ENCODE results near the gene MMAB. TPM values are rescaled to one million over a fixed set of nuclear protein-coding genes. Genes with fewer than 3 reads are reported as not detected.

The MMAB gene
- 10 to 100 TPM; 22.7 to 36.2 (median 26.5) TPM for polyA plus RNA-seq (ENCODE audit: insufficient read depth in 1 of 5, insufficient read length in 5 of 5, low replicate concordance in 1 of 5)
- long read RNA-seq, donor 1, full-length matches to known transcripts, result 11 of 11 reads
- long read RNA-seq, donor 1, partial matches to known transcripts, result 0 of 11 reads
- long read RNA-seq, donor 1, other reads (novel, unspliced or antisense), result 0 of 11 reads
- long read RNA-seq, donor 2, full-length matches to known transcripts, result 9 of 9 reads
- long read RNA-seq, donor 2, partial matches to known transcripts, result 0 of 9 reads
- long read RNA-seq, donor 2, other reads (novel, unspliced or antisense), result 0 of 9 reads
- long read RNA-seq, donor 3, full-length matches to known transcripts, result 7 of 7 reads
- long read RNA-seq, donor 3, partial matches to known transcripts, result 0 of 7 reads
- long read RNA-seq, donor 3, other reads (novel, unspliced or antisense), result 0 of 7 reads
- long read RNA-seq, donor 4, full-length matches to known transcripts, result 5 of 5 reads
- long read RNA-seq, donor 4, partial matches to known transcripts, result 0 of 5 reads
- long read RNA-seq, donor 4, other reads (novel, unspliced or antisense), result 0 of 5 reads
- long read RNA-seq, donor 5, full-length matches to known transcripts, result 21 of 27 reads
- long read RNA-seq, donor 5, partial matches to known transcripts, result 6 of 27 reads
- long read RNA-seq, donor 5, other reads (novel, unspliced or antisense), result 0 of 27 reads
- long read RNA-seq, donor 6, partial matches to known transcripts, result 0 of 3 reads
- long read RNA-seq, donor 6, other reads (novel, unspliced or antisense), result 0 of 3 reads
- long read RNA-seq, donor 7, full-length matches to known transcripts, result 7 of 12 reads
- long read RNA-seq, donor 7, partial matches to known transcripts, result 5 of 12 reads
- long read RNA-seq, donor 7, other reads (novel, unspliced or antisense), result 0 of 12 reads
- long read RNA-seq, donor 8, full-length matches to known transcripts, result 7 of 7 reads
- long read RNA-seq, donor 8, partial matches to known transcripts, result 0 of 7 reads
- long read RNA-seq, donor 8, other reads (novel, unspliced or antisense), result 0 of 7 reads

- DNase-seq, result peak; percentile 96 to 98
These were observed at the start of gene MMAB, which contains the start of gene MVK for GRCh38 chr12:109573029-109573913. MMAB (minus strand) TSS chr12:109573504; CDS start chr12:109573480, 24 bp downstream. MVK (plus strand) TSS chr12:109573794; CDS start chr12:109574823, 1,029 bp downstream.

DNA sequence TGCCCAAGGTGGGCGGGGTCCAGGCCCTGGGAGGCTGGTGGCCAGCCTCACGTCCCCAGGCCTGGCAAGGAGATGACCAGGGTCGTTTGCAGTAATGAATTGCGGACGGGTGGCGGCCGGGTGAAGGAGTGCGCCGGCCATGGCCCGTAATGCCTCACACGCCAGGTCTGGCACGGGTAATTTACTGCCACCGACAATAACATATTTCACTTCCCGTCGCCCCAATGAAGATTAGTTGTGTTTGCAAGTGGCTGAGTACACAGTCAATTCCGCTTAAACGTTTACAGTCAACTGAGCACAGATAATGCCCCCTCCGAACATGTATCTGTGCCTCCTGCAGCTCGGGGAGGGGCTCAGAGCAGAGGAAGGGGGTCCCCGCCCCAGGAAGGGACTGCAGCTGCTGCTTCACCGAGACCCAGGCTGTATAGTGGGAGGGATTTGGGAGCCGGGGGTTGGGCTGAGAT, 48.6 kb upstream of the MMAB start:
- no peak for DNase-seq

DNA sequence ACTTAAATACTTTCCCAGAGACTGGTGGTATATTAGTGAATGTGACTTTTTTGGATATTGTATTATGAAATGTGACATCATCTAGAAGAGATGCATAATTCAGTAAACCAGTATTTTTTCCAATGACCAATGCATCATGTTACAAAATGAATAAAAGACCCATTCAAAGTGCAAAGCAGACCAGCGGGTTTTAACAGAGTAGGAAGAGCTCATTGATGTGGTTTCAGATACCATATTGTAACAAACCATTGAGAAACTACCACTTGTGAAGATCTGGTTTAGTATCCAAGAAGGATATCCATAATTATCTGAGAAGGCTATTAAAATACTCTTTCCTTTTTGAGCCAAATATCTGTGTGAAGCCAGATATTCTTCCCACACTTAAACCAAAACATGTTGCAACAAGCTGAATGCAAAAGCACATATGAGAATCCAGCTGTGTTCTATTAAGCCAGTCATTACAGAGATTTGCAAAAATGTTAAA, 47.9 kb upstream of the MMAB start:
- DNase-seq, result peak; percentile 54 to 72

DNA sequence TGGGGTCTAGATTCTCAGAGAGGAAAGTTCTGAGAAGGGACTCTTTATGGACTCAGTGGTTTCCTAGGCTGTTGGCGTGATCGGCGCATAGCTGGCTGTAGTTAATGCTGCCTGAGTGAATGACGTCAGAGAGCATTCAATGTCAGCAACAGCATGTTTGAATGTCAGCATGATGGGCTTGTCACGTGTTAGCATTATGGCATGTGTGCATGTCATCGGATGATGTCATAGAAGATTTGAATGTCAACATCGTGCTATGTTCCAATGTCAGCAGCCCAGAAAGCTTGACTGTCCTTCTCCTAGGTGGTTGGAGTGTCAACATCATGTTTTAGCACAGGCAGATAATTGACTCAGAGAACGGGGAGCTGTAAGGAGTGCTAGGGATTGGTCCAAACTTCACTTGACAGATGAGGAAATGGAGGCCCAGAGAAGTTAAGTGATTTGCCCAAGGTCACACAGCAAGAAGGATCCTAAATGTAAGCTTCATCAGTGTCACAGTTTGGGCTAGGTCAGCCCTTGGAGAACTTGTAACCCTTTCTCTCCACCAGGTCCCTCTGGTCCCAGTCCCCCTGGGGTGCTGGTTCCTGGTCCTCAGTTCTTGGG, 45.8 kb upstream of the MMAB start:
- DNase-seq, result no peak

GRCh38 chr12:109618082-109618481, 44.8 kb upstream of the MMAB start:
- DNase-seq, result no peak

- no peak for DNase-seq
These were observed 44.2 kb upstream of the MMAB start for GRCh38 chr12:109617491-109617890.

GRCh38 chr12:109615556-109616229, 42.4 kb upstream of the MMAB start:
- no peak for DNase-seq

DNA sequence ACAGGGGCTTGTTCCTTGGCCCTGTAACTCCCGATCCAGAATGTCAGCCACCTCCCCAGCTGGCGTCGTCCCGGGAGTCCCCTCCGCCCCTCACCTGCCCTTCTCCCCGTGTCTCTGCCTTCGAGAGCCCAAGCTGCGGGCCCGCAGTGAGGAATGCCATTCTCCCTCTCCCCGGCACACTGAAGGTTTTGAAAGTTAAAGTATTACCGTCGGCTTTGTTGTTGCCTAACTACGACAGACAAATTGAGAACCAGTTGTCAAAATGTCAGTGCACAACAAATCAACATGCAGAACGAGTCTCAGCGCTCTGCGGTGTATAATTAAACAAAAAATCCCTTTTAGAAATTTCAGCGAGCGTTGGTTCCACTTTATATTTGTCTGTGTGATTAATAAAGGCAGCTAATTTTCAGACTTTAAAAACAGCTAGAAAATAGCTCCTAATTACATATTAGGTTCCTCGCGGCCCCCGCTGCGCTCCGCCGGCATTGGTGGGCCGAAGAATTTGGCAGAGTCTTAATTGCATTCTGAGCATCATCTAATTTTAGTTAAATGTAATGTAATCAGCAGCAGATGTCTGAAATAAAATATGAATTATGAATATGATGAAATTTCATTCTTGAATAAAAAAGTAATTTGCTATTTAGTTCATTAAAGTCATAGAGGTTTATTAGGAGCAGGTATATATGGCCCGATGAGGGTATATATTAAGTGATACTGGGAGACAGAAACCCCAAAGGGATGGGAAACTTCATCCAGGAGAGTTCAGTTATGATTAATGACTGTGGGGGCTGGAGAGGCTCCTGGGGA, 40.5 kb upstream of the MMAB start:
- no peak for DNase-seq

- no peak for DNase-seq
These were observed 39.7 kb upstream of the MMAB start for GRCh38 chr12:109612975-109613502.

DNA sequence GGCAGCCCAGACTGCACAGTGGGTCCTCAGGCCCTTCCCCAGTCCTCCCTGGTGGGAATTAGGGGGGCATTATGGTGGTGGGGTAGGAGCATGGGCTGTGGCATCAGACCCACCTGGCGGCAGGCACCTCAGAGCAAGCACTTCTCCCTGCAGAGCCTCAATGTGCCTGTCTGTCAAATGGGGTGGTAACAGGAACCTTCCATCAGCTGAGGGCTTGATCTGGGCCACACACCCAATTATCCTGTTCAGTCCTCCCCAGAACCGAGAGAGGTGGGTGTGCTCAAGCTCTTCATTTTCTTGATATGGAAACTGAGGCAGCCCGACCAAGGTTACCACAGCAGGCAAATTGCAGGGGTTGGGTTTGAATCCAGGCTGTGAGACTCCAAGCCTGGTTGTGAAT, 38.7 kb upstream of the MMAB start:
- no peak for DNase-seq

DNA sequence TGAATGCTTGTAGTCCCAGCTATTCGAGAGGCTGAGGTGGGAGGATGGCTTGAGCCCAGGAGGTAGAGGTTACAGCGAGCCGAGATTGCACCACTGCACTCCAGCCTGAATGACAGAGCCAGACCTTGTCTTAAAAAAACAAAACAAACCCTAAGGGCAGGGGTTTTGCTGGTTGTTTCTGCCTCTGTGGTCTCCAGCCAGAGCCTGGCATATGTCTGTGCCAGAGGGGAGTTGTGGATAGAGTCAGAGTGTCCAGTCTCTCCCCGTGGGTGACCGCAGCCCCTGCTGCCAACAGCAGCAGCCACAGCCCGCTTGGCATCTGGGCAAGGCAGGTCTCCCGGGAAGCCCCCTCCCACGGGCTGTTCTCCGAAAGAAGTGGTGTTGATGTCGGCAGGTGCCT, 37.9 kb upstream of the MMAB start:
- DNase-seq, result no peak

DNA sequence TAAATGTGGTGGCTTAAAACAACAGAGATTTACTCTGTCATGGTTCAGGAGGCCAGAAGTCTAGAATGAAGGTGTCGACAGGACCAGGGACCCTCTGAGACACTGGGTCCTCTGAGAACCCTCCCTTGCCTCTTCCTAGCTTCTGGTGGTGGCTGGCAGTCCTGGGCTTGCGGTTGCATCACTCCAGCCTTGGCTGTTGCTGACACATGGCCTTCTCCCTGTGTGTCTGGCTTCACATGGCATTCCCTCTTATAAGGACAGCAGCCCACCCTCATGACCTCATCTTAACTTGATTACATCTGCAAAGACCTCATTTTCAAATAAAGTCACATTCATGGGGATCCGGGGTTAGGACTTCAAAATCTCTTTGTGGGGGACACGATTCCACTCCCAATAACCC, 37.2 kb upstream of the MMAB start:
- DNase-seq, result no peak

- no peak for DNase-seq
These were observed 36.0 kb upstream of the MMAB start for GRCh38 chr12:109609342-109609741.

DNA sequence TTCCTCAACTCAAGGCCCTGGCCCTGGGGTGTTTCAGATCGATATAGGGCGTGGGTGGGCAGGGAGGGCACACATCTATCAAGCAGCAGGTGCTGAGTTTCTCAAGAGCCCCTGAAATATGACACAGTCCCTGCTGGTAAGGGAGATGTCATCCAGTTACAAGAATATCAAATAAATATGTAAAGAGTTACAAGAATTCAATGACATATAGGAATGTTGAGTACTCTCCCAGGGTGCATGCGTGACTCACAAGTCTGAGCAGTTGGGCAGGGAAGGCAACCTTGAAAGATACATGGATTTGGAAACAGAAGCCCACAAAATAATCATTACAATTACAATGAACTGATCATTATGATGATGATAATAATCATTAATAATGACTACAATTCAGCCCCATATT, 35.5 kb upstream of the MMAB start:
- no peak for DNase-seq

- DNase-seq, result no peak
These were observed 35.0 kb upstream of the MMAB start for GRCh38 chr12:109608270-109608669.

DNA sequence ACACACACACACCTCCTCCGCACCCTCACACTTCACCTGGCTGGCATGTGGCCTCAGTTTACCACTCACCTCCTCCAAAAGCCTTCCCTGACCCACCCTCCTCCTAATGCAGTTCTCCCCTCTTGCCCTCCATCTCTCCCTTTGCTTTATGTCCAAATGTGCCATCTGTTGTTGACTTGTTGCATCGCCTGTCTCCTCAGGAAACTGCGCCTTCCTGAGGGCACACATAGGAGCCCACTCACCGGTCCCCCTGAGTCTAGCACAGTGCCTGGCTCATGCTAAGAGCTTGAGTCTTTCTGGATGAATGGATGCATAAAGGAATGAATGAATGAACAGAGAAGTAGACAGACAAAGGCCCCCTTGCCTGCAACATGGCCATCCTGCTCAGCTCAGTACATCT, 34.3 kb upstream of the MMAB start:
- DNase-seq, result no peak

DNA sequence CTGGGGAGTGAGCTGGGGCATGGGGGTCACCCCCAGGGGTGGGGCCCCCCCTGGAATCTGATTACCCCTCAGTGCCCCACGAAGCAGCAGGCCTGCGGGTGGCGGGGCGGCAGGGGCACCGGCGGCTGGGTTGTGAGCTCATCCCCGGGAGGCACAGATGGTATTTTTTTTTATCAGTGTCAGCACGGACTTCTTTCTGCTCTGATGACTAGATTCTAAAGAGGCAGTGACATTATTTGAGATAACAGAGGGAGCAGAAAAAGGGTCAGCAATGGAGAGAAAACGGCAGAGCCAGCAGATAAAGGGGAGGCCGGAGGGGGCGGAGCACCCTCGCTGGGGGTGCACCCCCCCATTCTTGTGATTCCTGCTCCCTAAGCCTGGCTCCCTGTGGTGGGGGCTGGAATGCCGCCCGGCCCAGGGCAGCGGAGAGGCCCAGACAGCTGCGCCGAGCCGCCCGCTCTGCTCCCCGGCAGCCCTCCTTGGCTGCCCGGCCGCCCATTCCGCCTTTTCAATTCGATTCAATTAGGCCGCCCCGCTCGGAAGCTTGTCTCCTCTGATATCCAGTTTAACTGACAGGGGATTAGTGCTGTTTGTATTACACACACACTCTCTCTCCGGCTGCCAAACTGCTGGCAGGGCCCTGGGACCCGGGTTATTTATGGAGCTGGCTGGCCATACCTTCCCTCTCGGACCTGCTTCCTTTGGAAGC, 33.2 kb upstream of the MMAB start:
- peak in 1 of 2 donors; percentile 69 for DNase-seq

DNA sequence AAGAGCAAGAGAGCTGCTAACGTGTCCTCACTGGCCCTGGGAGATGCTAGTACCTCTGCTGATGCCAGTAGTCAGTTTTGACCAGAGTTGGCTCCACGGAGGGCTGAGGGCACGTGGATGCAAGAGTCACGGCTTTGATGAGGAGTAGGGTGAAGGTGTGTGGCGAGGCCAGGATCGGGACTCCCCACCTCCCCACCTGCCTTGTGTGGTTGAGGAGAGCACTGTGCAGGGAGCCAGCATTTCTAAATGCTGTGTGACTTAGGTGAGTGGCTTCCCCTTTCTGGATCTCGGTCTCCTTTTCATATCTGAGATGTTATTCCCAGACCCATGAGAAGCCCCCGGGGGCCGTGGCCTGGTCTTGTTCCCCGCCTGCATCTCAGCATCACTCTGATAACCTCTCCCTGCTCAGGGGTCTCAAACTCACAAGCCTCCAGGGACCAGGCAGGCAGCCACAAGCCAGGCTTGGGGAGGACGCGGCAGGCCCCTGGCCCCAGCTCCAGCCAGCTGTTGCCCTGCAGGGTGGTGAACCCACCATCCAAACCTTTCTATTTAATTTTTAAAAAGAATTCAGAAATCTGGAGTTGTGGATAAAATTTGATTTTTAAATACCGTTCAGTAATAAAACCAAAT, 32.4 kb upstream of the MMAB start:
- DNase-seq, result no peak
